ENCODE results near the gene TADA1. TPM values are rescaled to one million over a fixed set of nuclear protein-coding genes. Genes with fewer than 3 reads are reported as not detected.

Gene TADA1
- total RNA-seq, 1 experiment from 2014 or later = 16.0 TPM

DNA sequence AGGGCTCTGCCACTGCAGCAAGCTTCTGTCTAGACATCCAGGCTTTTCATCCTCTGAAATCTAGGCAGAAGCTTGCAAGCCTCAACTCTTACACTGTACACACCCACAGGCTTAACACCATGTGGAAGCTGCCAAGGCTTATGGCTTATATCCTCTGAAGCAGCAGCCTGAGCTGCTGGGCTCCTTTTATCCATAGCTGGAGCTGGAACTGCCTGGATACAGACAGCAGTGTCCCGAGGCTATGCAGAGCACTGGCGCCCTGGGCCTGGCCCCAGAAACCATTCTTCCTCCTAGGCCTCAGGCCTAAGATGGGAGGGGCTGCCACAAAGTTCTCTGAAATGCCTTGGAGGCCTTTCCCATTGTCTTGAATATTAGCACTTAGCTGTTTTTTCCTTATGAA, 56.1 kb downstream of the TADA1 start:
- CTCF ChIA-PET = no interaction called here
- TF ChIP-seq YY1 (IDR thresholded peaks at IDR 0.05; ENCODE audit: extremely low read depth, insufficient replicate concordance, low read depth, low read length) = no peak
- no peak for TF ChIP-seq EGR1 (IDR thresholded peaks at IDR 0.05; ENCODE audit: low read depth)
- no peak for TF ChIP-seq POLR2A (IDR thresholded peaks at IDR 0.05; ENCODE audit: borderline replicate concordance, extremely low read depth, insufficient read depth, insufficient read length)
- TF ChIP-seq EZH2phosphoT487 (IDR thresholded peaks at IDR 0.05; ENCODE audit: borderline replicate concordance) = no peak
- no peak for TF ChIP-seq ZBTB33 (IDR thresholded peaks at IDR 0.05; ENCODE audit: extremely low read depth, insufficient replicate concordance, low read length)
- TF ChIP-seq ELF1 (IDR thresholded peaks at IDR 0.05; ENCODE audit: borderline replicate concordance, low read depth) = no peak
- TF ChIP-seq TCF7L2 (IDR thresholded peaks at IDR 0.05; ENCODE audit: borderline replicate concordance, extremely low read depth, insufficient read depth, insufficient read length) = no peak
- no peak for TF ChIP-seq ZFX (IDR thresholded peaks at IDR 0.05)
- TF ChIP-seq SIN3A (IDR thresholded peaks at IDR 0.05; ENCODE audit: low read depth) = no peak
- TF ChIP-seq CTCF (IDR thresholded peaks at IDR 0.05 in 2 of 3, conservative IDR thresholded peaks at IDR 0.05 in 1 of 3; ENCODE audit: borderline replicate concordance in 1 of 3, insufficient read depth in 1 of 3, low read depth in 2 of 3, low read length in 2 of 3) = no peak
- no peak for TF ChIP-seq CEBPB (IDR thresholded peaks at IDR 0.05; ENCODE audit: low read depth)
- no peak for TF ChIP-seq SP1 (IDR thresholded peaks at IDR 0.05; ENCODE audit: low read depth)
- TF ChIP-seq REST (IDR thresholded peaks at IDR 0.05; ENCODE audit: low read depth) = no peak
- TF ChIP-seq POLR2AphosphoS5 (IDR thresholded peaks at IDR 0.05; ENCODE audit: low read depth, low read length) = no peak
- no peak for TF ChIP-seq CBX3 (IDR thresholded peaks at IDR 0.05; ENCODE audit: low read depth)
- no peak for TF ChIP-seq EZH2 (IDR thresholded peaks at IDR 0.05)
- no peak for TF ChIP-seq JUND (IDR thresholded peaks at IDR 0.05)
- no peak for TF ChIP-seq RAD21 (IDR thresholded peaks at IDR 0.05; ENCODE audit: low read depth)
- no peak for TF ChIP-seq ATF3 (IDR thresholded peaks at IDR 0.05)
- Histone ChIP-seq H3K9me2 (ENCODE audit: insufficient read depth) (no peaks in the 10 kb centered on the region), H3K27me3 (ENCODE audit: insufficient read depth, low read length) (no peaks in the 10 kb centered on the region), H3K79me2 (ENCODE audit: insufficient read depth, low read length) (no peaks in the 10 kb centered on the region), H3K36me3 (ENCODE audit: control insufficient read depth in 1 of 2, insufficient read depth in 2 of 2, low read length in 2 of 2) (no peaks in the 10 kb centered on the region), H3K9me3 (ENCODE audit: control insufficient read depth in 1 of 2, insufficient read depth in 1 of 2, low read depth in 1 of 2, low read length in 2 of 2) (no peaks in the 10 kb centered on the region; a peak in 1 of 4 replicates), H3K4me2 (ENCODE audit: low read length) (no peak overlapping the region), H3K4me3 (replicated peaks in 1 of 2; ENCODE audit: low read depth in 1 of 2, low read length in 2 of 2) (no peak overlapping the region), H3K27ac (ENCODE audit: low read depth, low read length) (no peak overlapping the region), H4K20me1 (ENCODE audit: insufficient read depth) (no peaks in the 10 kb centered on the region), H2AFZ (ENCODE audit: low read depth, low read length, poor library complexity, severe bottlenecking) (no peak overlapping the region), H3K9ac (ENCODE audit: low read length) (no peak overlapping the region), H3K4me1 (ENCODE audit: control insufficient read depth in 1 of 2, insufficient read depth in 2 of 2, low read length in 2 of 2) (no peaks in the 10 kb centered on the region)
- BruUV-seq (replicated peaks) = no TSS peak
- DNase-seq (ENCODE audit: low read depth, low spot score) (no peak), ATAC-seq (no peak)
- POLR2A ChIA-PET = no interaction called here
- RAD21 ChIA-PET (ENCODE audit: low non-redundant PET in 1 of 2, low total read pairs in 2 of 2, uncharacterized antibody in 2 of 2, unreplicated experiment in 2 of 2) = no interaction called here
- intact Hi-C loops (cut with micrococcal nuclease) = no loop called here
